HG03565 (cell line): Measurements from ENCODE around the gene R3HCC1L.
"Not testable (repeated sequence)": the region's sequence is repeated elsewhere in the genome, so short reads cannot be mapped to it uniquely, and the experiment has no call there.

Source experiments
- ATAC-seq: cut with Tn5 transposase; IDR thresholded peaks from one replicate; pipeline ENCODE4 v1.9.1; 2021; ENCODE audit warnings: mild to moderate bottlenecking, moderate library complexity; ENCODE audit not compliant: unreplicated experiment

Gene R3HCC1L

DNA sequence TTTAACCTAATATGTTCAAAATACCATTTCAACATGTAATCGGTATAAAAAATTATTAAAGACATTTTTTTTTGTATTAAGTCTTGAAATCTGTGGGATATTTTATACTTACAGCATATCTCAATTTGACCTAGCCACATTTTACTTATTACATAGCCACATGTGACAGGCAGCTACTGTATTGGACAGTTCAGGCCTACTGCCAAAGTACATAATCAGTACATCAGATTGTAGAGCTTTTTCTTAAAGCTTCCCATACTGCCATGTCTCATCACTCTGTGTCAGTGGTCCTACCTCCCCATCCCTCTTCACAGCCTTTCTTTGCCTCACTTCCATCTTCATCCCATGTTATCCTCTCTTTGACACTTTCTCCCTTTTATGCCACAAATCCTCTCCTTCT lies 90.5 kb downstream of the R3HCC1L start:
- ATAC-seq, result no peak

GRCh38 chr10:98226508-98227144 lies 92.2 kb downstream of the R3HCC1L start:
- no peak for ATAC-seq

GRCh38 chr10:98227713-98228112 lies 93.3 kb downstream of the R3HCC1L start:
- ATAC-seq, result not testable (repeated sequence)

DNA sequence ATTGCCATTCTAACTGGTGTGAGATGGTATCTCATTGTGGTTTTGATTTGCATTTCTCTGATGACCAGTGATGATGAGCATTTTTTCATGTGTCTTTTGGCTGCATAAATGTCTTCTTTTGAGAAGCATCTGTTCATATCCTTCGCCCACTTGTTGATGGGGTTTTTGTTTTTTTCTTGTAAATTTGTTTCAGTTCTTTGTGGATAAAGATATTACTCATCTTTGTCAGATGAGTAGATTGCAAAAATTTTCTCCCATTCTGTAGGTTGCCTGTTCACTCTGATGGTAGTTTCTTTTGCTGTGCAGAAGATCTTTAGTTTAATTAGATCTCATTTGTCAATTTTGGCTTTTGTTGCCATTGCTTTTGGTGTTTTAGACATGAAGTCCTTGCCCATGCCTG lies 93.8 kb downstream of the R3HCC1L start:
- ATAC-seq, result not testable (repeated sequence)

- ATAC-seq, result no peak
Observed at GRCh38 chr10:98231417-98231816, 97.0 kb downstream of the R3HCC1L start.

DNA sequence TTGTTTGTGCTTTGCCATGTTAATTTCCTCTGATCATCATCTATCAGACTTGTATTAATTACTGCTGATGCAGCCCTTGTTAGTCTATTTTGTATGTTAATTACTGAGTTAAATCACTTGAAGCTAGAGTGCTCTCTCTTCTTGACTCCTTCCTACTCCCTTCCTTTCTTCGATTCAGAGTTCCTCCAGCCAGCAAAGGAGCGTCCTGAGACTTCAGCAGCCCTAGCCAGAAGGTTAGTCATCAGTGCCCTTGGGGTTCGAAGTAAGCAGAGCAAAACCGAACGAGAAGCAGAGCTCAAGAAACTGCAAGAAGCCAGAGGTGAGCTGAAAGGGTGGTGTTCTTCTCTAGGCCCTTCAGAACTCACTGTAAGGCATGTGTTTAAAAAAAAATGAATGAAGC lies 101.4 kb downstream of the R3HCC1L start:
- no peak for ATAC-seq

DNA sequence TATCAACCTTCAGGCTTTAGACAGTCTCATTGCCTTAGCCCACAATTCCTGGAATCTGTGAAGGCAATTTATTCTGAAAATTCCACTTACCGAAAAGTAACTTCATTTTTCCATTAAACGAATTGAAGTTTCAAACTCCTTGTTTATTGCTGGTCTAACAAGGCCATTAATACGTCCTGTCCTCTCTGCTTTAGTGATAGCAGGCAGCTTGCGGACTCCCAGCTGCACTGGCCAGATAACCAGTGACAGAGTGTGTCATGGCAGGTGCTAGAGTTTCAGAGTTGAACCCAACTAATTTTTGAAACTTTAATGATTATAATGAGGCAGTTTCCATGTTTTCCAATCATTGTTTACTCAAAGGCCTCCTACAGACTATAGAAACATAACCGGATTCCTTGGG lies 102.4 kb downstream of the R3HCC1L start:
- no peak for ATAC-seq

GRCh38 chr10:98238391-98238790 lies 103.9 kb downstream of the R3HCC1L start:
- ATAC-seq, result no peak

- ATAC-seq, result no peak
Observed at GRCh38 chr10:98240524-98240923, 106.1 kb downstream of the R3HCC1L start.

GRCh38 chr10:98242823-98243222 lies 108.4 kb downstream of the R3HCC1L start:
- no peak for ATAC-seq

DNA sequence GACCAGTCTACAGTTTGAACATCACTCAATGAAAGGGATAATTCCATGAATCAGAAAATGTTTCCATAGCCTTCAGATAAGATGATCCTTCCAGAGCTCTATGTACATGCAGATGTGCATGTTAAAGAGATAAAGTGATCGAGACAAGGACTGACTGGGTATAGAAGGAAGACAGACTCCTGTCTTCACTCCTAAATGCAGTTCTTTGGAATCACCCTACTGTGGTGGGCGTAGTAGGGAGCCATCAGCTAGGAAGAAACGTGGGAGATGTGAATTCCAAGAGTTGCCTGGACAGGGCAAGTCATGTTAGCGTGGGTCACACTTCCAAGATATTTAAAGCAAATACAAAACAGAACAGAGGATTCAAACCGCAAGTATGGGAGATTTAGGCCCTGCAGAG lies 109.7 kb downstream of the R3HCC1L start:
- no peak for ATAC-seq

GRCh38 chr10:98244586-98244985 lies 110.1 kb downstream of the R3HCC1L start:
- ATAC-seq, result no peak

- no peak for ATAC-seq
Observed at GRCh38 chr10:98246911-98247805, 112.7 kb downstream of the R3HCC1L start.

DNA sequence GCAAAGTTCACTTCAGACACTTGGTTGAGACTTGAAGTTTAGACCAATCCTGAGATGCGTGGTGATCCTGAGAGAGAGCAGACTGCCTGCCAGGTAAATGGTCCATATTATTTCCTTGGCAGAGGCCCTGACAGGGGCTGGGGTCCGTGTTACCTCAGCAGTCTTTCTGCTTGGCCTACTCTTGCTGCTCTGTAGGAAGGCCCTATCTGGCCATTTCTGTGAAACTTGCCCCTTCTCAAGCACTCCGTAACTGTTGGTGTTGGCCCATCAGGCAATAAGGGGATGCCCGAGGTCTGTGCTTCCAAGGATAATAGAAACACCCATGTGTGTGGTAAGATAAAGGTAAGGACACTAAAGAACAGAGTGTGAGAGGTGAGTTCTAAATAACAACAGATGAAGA lies 113.6 kb downstream of the R3HCC1L start:
- ATAC-seq, result no peak

DNA sequence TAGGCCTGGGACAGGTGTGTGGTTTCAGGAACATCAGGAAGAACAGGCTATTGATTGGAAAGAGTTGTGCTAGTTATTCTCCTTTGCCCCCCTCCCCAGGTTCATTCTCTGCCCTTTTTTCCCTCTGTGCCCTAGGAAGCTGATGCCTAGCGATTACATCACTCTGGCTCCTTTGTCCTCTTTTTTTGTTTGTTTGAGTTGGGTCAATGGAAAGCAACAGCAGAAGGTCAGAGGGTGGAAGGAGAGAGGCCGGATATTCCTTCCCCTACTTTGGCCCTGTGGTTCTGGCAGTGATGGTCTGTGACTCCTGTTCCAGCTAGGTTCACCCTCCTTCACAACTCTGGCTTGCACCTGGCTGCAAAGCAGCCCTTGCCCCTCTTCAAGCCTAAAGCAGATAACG lies 114.7 kb downstream of the R3HCC1L start:
- ATAC-seq, result no peak

DNA sequence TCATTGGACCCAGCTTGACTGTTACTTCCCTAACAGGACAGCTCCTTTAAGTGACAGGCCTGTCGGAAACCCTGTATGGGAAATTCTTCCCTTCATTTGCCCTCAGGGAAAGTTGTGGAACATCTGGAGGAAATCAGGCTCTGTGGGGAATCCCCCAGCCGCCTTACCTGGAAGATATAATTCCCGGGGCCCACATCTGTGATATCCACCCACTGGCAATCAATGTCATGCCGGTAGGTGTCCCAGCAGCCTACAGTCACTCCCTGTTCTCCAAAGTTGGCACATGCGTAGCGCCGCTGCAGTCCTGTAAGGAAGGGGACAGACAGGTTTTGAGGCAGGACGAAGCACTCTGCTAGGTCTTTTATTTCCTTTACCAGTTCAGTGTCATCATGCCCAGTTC lies 116.9 kb downstream of the R3HCC1L start:
- no peak for ATAC-seq

DNA sequence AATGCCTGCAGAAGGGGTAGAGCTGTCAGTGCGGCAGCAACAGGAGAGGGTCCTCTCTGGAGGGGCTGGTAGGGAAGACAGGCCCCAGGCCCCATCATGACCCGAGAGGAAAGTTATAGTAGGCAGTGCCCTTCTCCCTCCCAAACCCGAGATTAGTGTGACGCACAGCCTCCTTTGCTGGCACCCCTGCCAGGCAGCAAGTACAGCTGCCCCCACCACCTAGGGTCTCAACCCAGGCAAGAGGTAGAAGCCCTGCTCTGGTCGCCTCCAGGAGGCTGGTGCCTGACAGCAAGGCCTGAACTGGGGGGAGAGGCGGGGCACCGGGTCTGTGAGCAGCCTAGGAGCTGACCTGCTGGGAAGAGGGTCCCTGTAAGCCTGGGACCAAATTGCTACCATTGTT lies 118.0 kb downstream of the R3HCC1L start:
- ATAC-seq, result no peak

- no peak for ATAC-seq
Observed at GRCh38 chr10:98253499-98253898, 119.0 kb downstream of the R3HCC1L start.

DNA sequence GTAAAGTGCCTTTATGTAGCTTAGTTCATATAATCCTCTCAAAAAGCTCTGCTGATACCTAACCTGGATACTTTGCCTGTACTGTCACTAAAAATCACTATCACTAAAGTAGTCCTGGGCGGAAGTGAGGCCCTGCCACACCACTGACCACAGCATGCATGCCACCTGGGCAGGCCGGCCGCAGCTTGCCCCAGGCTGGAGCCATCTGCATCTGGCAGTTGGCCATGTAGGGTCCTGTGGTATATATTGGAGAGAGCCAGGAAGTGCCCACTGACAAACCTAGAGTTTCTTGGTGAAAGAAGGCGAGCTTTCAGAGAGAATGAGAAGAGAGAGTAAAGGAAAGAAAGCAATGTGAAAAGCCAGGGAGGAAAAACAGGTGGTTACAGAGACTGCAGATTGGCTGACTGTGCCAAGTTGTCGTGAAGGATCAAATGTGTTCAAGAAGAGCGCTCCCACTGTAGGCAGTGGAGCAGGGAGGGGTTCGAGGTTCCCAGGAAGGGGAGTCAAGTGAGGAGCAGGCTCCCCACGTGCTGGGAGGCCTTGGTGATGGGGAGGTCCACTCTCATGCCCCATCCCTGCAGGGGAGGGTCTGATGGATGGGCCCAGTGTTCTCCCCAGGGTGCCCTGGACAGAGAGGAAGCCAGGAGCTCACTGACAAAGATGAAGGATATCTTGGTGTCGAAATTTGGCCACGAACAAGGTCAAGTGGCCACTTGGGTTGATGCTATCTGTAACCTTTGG lies 119.9 kb downstream of the R3HCC1L start:
- no peak for ATAC-seq

DNA sequence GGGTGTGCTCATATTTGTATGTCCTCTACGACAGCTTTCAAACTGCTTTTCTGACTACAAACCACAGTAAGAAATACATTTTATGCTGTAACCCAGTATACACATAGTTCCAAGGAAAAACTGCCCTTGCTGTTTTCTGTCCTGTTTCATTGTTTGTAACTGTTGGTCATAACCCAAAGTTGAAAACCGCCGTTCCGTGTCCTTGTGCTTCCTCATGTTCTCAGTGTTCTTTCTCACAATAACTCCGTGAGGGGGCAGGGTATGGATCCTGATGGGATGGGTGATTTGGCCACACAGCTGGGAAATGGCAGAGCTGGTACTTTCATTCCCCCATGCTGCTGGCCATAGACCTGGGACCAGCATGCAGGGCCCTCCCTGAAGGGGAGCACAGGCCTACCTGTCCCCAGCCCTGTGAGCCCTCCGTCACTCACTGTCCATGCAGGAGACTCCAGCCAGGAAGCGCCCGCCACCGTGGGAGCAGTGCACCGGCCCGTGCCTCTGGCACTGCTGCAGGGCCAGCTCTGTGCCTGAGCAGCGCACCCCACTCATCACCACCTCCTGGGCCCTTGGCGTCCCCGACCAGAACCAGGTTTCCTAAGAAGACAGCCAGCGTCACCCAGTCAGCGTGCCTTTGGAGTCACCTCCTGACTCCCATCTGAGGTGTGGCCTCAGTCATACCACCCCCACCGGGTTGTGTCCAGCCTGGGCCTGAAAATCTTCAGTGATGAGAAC lies 120.9 kb downstream of the R3HCC1L start:
- no peak for ATAC-seq

GRCh38 chr10:98256692-98257091 lies 122.2 kb downstream of the R3HCC1L start:
- ATAC-seq, result no peak
